Astrocyte (in vitro differentiated cells and primary cell): ENCODE data around the gene AGXT. TPM values are rescaled to one million over a fixed set of nuclear protein-coding genes. Genes with fewer than 3 reads are reported as not detected.

Source experiments
- DNase-seq: peaks from one replicate; pipeline ENCODE4 v3.0.0-alpha.2; 2010; ENCODE audit warnings: low read depth
- FAIRE-seq: peaks from 2 replicates; lab custom pipeline; 2011; peaks lifted over from hg19 to GRCh38; lab: Jason Lieb, UNC
- H2AFZ ChIP-seq: 2 replicates; pipeline ENCODE4 v1.6.0; 2012; ENCODE audit warnings: low read depth, low read length, inconsistent platforms
- H3K27ac ChIP-seq: 2 replicates; pipeline ENCODE4 v1.5.1; 2011; ENCODE audit warnings: low read depth, low read length, inconsistent platforms
- H3K27me3 ChIP-seq: 2 replicates; pipeline ENCODE4 v1.6.0; 2011; ENCODE audit warnings: low read length, inconsistent platforms; ENCODE audit not compliant: insufficient read depth
- H3K36me3 ChIP-seq: 2 replicates; pipeline ENCODE4 v1.5.1; 2011; ENCODE audit warnings: low read length, inconsistent platforms; ENCODE audit not compliant: insufficient read depth
- H3K4me1 ChIP-seq: 2 replicates; pipeline ENCODE4 v1.5.1; 2011; ENCODE audit warnings: low read length, inconsistent platforms; ENCODE audit not compliant: insufficient read depth
- H3K4me2 ChIP-seq: 2 replicates; pipeline ENCODE4 v1.6.0; 2012; ENCODE audit warnings: low read length, inconsistent platforms
- H3K4me3 ChIP-seq: 2 replicates; pipeline ENCODE4 v1.5.1; 2011; ENCODE audit warnings: low read depth, mild to moderate bottlenecking, low read length, inconsistent platforms; ENCODE audit not compliant: insufficient read depth
- H3K79me2 ChIP-seq: 2 replicates; pipeline ENCODE4 v1.6.0; 2012; ENCODE audit warnings: mild to moderate bottlenecking, low read length, inconsistent platforms; ENCODE audit not compliant: insufficient read depth
- H3K9ac ChIP-seq: 2 replicates; pipeline ENCODE4 v1.6.0; 2012; ENCODE audit warnings: mild to moderate bottlenecking, low read length, inconsistent platforms
- H3K9me3 ChIP-seq: 2 replicates; pipeline ENCODE4 v1.5.1; 2012; ENCODE audit warnings: low read depth, mild to moderate bottlenecking, low read length, inconsistent platforms; ENCODE audit not compliant: insufficient read depth
- H4K20me1 ChIP-seq: 2 replicates; pipeline ENCODE4 v1.6.0; 2012; ENCODE audit warnings: low read length, inconsistent platforms; ENCODE audit not compliant: insufficient read depth
- H3K27ac Mint-ChIP-seq: one replicate; pipeline ENCODE4 v1.8.0; 2021; ENCODE audit warnings: mild to moderate bottlenecking, mixed read lengths; ENCODE audit not compliant: unreplicated experiment
- H3K27me3 Mint-ChIP-seq: one replicate; pipeline ENCODE4 v1.8.0; 2021; ENCODE audit warnings: low read depth, mixed read lengths; ENCODE audit not compliant: unreplicated experiment
- H3K36me3 Mint-ChIP-seq: one replicate; pipeline ENCODE4 v1.8.0; 2021; ENCODE audit warnings: low read depth, mixed read lengths; ENCODE audit not compliant: unreplicated experiment
- H3K4me1 Mint-ChIP-seq: one replicate; pipeline ENCODE4 v1.8.0; 2021; ENCODE audit warnings: low read depth, mixed read lengths; ENCODE audit not compliant: unreplicated experiment
- H3K4me3 Mint-ChIP-seq: one replicate; pipeline ENCODE4 v1.8.0; 2021; ENCODE audit warnings: mild to moderate bottlenecking, moderate library complexity, mixed read lengths; ENCODE audit not compliant: unreplicated experiment
- H3K9me3 Mint-ChIP-seq: one replicate; pipeline ENCODE4 v1.8.0; 2021; ENCODE audit warnings: mild to moderate bottlenecking, mixed read lengths; ENCODE audit not compliant: unreplicated experiment
- EZH2 ChIP-seq: IDR thresholded peaks from 2 replicates; pipeline ENCODE4 v1.6.1; 2012; ENCODE audit warnings: mild to moderate bottlenecking, low read length, inconsistent platforms; ENCODE audit not compliant: insufficient read depth
- total RNA-seq: library from RNA; stranded (reverse); gene quantifications from 2 replicates; pipeline ENCODE4 v1.2.1, GENCODE V29; 2021
- TF ChIP-seq, protein P1 (sequence below): IDR thresholded peaks from 2 replicates; pipeline ENCODE4 v1.5.1; 2011; ENCODE audit warnings: low read depth, mild to moderate bottlenecking, inconsistent platforms, low read length, moderate library complexity; ENCODE audit not compliant: insufficient read depth

The AGXT gene
- total RNA-seq, 1 donor from 2014 or later: not detected

DNA sequence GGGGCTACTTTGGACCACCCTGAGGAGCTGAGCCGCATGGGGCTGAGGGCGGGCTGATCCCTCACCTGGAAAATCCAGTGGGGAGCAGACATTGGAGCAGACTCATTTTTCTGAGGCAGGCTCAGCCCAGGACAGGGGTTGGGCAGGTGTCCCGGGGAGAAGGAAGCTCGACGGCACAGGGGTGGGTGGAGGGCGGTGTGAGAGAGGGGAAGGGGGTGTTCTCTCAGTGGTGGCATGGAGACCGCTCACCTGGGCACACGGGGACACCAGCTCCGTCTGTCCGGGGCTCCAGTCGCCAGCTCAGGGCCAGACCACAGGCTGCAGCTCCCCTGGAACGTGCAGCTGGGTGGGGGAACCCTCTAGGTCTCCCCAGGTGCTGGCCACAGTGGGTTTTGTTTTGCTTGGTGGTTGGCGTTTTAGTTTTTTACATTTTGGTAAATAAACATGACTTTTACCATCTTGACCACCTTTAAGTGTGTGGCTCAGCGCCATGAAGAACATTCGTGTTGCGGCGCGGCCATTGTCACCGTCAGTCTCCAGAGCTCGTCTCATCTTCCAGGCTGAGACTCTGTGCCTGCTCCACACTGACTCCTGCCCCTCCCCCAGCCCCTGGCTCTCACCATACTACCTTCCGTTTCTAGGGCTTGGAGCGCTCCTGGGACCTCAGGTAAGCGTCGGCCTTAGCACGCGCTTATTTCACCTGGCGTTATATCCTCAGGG is 31.7 kb downstream of the AGXT start:
- H3K4me3 Mint-ChIP-seq: no peak overlapping the region
- H3K27ac Mint-ChIP-seq: no peak overlapping the region
- FAIRE-seq: no peak

DNA sequence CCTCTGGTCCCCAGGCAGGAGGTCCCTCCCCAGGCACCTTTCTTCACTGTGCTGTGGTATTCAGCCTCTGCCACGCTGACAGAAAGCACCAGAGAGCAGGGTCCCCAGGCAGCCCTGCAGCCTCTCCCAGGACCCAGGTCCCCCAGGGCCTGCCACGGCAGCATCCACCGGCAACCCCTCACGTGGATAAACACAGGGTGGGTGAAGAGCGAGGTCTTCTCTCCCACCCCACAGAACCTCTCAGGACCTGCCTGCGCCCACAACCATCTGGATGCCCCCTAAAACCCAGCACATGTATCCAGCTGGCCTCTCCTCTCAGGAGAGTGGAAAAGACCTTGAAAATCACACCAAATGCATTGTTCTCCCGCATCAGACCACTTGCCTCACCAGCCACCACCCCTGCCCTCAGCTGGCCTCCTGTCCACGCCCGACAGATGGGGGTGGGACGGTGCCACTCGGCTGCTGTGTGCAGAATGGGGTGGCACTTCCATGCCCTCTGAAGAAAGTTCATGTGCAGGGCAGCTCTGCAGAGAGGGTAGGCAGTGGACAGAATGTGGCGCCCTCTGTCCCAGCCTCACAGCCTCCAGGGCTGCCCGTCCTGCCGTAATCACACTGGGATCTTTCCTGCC is 33.5 kb downstream of the AGXT start:
- H3K27ac ChIP-seq: no peak overlapping the region
- TF ChIP-seq, protein P1, sequence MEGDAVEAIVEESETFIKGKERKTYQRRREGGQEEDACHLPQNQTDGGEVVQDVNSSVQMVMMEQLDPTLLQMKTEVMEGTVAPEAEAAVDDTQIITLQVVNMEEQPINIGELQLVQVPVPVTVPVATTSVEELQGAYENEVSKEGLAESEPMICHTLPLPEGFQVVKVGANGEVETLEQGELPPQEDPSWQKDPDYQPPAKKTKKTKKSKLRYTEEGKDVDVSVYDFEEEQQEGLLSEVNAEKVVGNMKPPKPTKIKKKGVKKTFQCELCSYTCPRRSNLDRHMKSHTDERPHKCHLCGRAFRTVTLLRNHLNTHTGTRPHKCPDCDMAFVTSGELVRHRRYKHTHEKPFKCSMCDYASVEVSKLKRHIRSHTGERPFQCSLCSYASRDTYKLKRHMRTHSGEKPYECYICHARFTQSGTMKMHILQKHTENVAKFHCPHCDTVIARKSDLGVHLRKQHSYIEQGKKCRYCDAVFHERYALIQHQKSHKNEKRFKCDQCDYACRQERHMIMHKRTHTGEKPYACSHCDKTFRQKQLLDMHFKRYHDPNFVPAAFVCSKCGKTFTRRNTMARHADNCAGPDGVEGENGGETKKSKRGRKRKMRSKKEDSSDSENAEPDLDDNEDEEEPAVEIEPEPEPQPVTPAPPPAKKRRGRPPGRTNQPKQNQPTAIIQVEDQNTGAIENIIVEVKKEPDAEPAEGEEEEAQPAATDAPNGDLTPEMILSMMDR: no peak
- TF ChIP-seq EZH2: no peak
- FAIRE-seq (no peak), DNase-seq (no peak)
- Mint-ChIP-seq H3K4me1 (peaks cover 2% of the 10 kb centered on the region), H3K36me3 (no peaks in the 10 kb centered on the region), H3K9me3 (no peaks in the 10 kb centered on the region), H3K27ac (no peak overlapping the region), H3K4me3 (no peak overlapping the region), H3K27me3 (peaks cover 43% of the 10 kb centered on the region)
- no peak overlapping the region for H2AFZ ChIP-seq
- H3K36me3 ChIP-seq: no peaks in the 10 kb centered on the region
- H3K4me3 ChIP-seq: no peak overlapping the region
- H3K27me3 ChIP-seq: peaks cover 13% of the 10 kb centered on the region
- peaks cover 2% of the 10 kb centered on the region for H3K9me3 ChIP-seq
- no peak overlapping the region for H3K9ac ChIP-seq
- no peaks in the 10 kb centered on the region for H3K4me1 ChIP-seq
- no peak overlapping the region for H3K4me2 ChIP-seq
- no peaks in the 10 kb centered on the region for H3K79me2 ChIP-seq
- H4K20me1 ChIP-seq: no peaks in the 10 kb centered on the region

More for the DNA sequence above, 31.7 kb downstream of the AGXT start:
- no peaks in the 10 kb centered on the region for H4K20me1 ChIP-seq
- Mint-ChIP-seq H3K36me3 (no peaks in the 10 kb centered on the region), H3K27me3 (peaks cover 30% of the 10 kb centered on the region), H3K4me1 (peaks cover 2% of the 10 kb centered on the region), H3K9me3 (no peaks in the 10 kb centered on the region)
- H2AFZ ChIP-seq: no peak overlapping the region
- DNase-seq: no peak
- no peak overlapping the region for H3K4me2 ChIP-seq
- no peak overlapping the region for H3K27ac ChIP-seq
- no peaks in the 10 kb centered on the region for H3K79me2 ChIP-seq
- no peaks in the 10 kb centered on the region for H3K36me3 ChIP-seq
- H3K4me1 ChIP-seq: no peaks in the 10 kb centered on the region
- H3K4me3 ChIP-seq: no peak overlapping the region
- H3K27me3 ChIP-seq: no peaks in the 10 kb centered on the region
- H3K9me3 ChIP-seq: peaks cover 2% of the 10 kb centered on the region
- H3K9ac ChIP-seq: no peak overlapping the region
- TF ChIP-seq, protein P1: no peak
- no peak for TF ChIP-seq EZH2

DNA sequence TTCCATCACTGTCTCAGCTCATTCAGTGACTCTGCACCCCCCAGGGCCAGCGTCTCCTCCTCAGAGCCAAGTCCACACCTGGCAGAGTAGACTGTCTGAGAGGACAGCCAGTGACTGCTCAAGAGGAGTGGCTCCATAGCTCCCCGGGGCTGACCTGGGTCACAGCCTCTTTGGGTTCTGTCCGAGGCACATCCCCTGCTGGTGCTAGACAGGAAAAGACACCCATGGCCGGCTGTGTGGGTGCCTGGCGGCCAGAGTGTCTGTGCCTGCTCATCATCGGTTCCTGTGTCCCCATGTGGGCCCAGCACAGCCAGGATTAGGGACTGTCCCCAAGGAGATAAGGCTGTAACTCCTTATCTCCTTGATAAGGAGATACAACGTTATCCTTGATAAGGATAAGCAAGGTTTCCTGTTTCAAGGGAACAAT is 34.0 kb downstream of the AGXT start:
- Histone ChIP-seq H3K9ac (no peak overlapping the region), H3K79me2 (no peaks in the 10 kb centered on the region), H3K4me1 (no peaks in the 10 kb centered on the region), H3K4me3 (no peak overlapping the region), H2AFZ (no peak overlapping the region), H3K27me3 (peaks cover 15% of the 10 kb centered on the region), H3K4me2 (no peak overlapping the region), H3K9me3 (peaks cover 2% of the 10 kb centered on the region), H3K27ac (no peak overlapping the region), H3K36me3 (no peaks in the 10 kb centered on the region), H4K20me1 (no peaks in the 10 kb centered on the region)
- TF ChIP-seq, protein P1: no peak
- no peaks in the 10 kb centered on the region for H3K36me3 Mint-ChIP-seq
- no peak for DNase-seq
- H3K4me3 Mint-ChIP-seq: no peak overlapping the region
- peaks cover 2% of the 10 kb centered on the region for H3K4me1 Mint-ChIP-seq
- no peak for FAIRE-seq
- H3K9me3 Mint-ChIP-seq: no peaks in the 10 kb centered on the region
- peaks cover 46% of the 10 kb centered on the region for H3K27me3 Mint-ChIP-seq
- no peak overlapping the region for H3K27ac Mint-ChIP-seq
